ENCODE measurements around the gene MPZL3. TPM values are rescaled to one million over a fixed set of nuclear protein-coding genes. Genes with fewer than 3 reads are reported as not detected.
A peak's percentile ranks its signal among the peaks of the same experiment; 100 is the strongest.

MPZL3 gene
- total RNA-seq, 1 experiment from 2014 or later: 7.0 TPM

DNA sequence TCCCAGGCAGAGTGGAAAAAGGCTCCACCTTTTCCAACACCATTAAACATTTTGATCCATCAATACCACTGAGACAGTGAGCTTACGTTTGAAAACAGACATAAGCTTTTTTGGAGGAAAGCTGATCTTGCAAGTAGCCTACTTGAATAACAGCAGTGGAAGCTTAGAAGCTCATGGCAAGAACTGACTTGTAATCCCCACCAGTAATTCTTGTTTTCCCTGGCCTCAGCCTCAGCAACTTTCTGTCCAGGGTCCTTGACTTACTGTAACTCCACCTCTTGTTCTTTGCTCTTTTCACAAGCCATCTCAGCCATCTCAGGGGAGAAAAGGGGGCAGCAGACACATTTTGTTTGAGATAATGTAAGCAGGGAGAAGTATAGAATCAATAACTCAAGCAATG is 24.3 kb upstream of the MPZL3 start:
- Histone ChIP-seq H3K4me2 (ENCODE audit: low read depth, low read length, poor library complexity, severe bottlenecking) (no peak overlapping the region), H3K79me2 (ENCODE audit: low read length) (no peaks in the 10 kb centered on the region), H3K27me3 (ENCODE audit: low read length) (no peaks in the 10 kb centered on the region), H2AFZ (ENCODE audit: low read length) (no peak overlapping the region), H3K9me3 (ENCODE audit: low read length) (no peaks in the 10 kb centered on the region), H3K4me3 (ENCODE audit: low read length) (no peak overlapping the region), H3K9me2 (replicated peaks; ENCODE audit: insufficient read depth, low read length) (no peaks in the 10 kb centered on the region), H3K9ac (ENCODE audit: low read length) (no peak overlapping the region), H3K27ac (ENCODE audit: low read length) (no peak overlapping the region), H4K20me1 (ENCODE audit: insufficient read depth, low read depth, low read length) (no peaks in the 10 kb centered on the region), H3K4me1 (ENCODE audit: low read length) (no peaks in the 10 kb centered on the region), H3K36me3 (ENCODE audit: insufficient read depth, low read length) (no peaks in the 10 kb centered on the region)
- DNase-seq: no peak

DNA sequence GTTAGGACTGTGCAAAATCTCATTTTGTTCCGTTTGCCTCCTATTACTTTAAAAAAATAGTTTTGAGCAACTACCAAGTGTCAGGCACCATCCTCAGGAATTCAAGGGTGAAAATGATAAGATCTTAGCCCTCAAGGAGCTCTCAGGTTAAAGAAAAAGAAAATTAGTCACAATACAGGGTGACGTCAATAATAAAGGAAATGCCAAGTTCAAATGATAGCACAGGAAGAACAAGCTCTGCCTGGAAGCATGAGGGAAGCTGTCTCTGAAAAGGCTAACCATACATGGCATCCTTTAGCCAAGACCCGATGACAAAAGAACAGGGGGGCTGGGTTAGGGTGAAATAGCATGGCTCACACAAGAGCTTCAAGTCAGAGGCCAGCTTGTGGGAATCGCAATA is 23.0 kb upstream of the MPZL3 start:
- Histone ChIP-seq H2AFZ (ENCODE audit: low read length) (no peak overlapping the region), H3K4me2 (ENCODE audit: low read depth, low read length, poor library complexity, severe bottlenecking) (no peak overlapping the region), H3K9ac (ENCODE audit: low read length) (no peak overlapping the region), H3K36me3 (ENCODE audit: insufficient read depth, low read length) (no peaks in the 10 kb centered on the region), H3K4me1 (ENCODE audit: low read length) (no peaks in the 10 kb centered on the region), H4K20me1 (ENCODE audit: insufficient read depth, low read depth, low read length) (no peaks in the 10 kb centered on the region), H3K27ac (ENCODE audit: low read length) (no peak overlapping the region), H3K9me3 (ENCODE audit: low read length) (no peaks in the 10 kb centered on the region), H3K27me3 (ENCODE audit: low read length) (no peaks in the 10 kb centered on the region), H3K79me2 (ENCODE audit: low read length) (no peaks in the 10 kb centered on the region), H3K4me3 (ENCODE audit: low read length) (no peak overlapping the region), H3K9me2 (replicated peaks; ENCODE audit: insufficient read depth, low read length) (no peaks in the 10 kb centered on the region)
- no peak for DNase-seq

DNA sequence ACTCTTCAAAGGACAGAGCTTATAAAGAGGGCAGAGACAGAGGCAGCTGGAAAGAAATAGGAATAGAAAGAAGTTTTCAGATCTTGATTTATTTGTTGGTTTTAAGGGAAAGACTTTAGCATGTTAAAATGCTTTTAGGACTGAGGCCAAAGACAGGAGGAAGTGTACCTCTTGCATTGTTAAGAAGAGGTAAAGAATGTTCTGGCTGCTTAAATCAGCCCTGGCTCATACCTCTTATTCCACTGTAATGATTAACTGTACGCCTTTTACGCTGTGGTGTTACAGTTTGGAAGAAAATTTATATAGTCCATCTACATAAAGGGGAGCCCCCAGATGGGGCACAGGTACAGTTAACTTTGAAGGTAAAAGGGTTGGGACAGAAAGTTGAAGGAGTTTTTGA is 22.0 kb upstream of the MPZL3 start:
- no peak for DNase-seq
- Histone ChIP-seq H3K27ac (ENCODE audit: low read length) (no peak overlapping the region), H3K79me2 (ENCODE audit: low read length) (no peaks in the 10 kb centered on the region), H3K27me3 (ENCODE audit: low read length) (no peaks in the 10 kb centered on the region), H3K9ac (ENCODE audit: low read length) (no peak overlapping the region), H3K9me3 (ENCODE audit: low read length) (no peaks in the 10 kb centered on the region), H3K4me2 (ENCODE audit: low read depth, low read length, poor library complexity, severe bottlenecking) (no peak overlapping the region), H4K20me1 (ENCODE audit: insufficient read depth, low read depth, low read length) (no peaks in the 10 kb centered on the region), H3K9me2 (replicated peaks; ENCODE audit: insufficient read depth, low read length) (no peaks in the 10 kb centered on the region), H3K4me3 (ENCODE audit: low read length) (no peak overlapping the region), H2AFZ (ENCODE audit: low read length) (no peak overlapping the region), H3K36me3 (ENCODE audit: insufficient read depth, low read length) (no peaks in the 10 kb centered on the region), H3K4me1 (ENCODE audit: low read length) (no peaks in the 10 kb centered on the region)

DNA sequence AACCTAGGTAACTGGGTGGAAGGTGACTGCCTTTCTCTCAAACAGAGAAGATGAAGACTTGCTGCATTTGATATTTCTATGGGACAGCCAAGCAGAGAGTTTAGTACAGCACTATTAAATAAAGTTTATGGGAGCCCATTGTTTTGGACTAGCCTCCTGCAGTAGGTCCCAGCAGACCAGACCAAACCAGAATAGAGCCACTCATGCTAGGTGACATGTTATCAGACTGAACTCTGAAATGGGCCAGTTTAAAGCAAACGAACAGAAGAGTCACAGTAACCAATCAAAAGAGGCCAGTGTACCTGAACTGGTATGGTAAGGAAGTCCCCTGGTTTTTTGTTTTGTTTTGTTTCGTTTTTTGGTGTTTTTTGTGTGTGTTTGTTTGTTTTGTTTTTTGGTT is 19.8 kb upstream of the MPZL3 start:
- Histone ChIP-seq H3K27me3 (ENCODE audit: low read length) (no peaks in the 10 kb centered on the region), H4K20me1 (ENCODE audit: insufficient read depth, low read depth, low read length) (no peaks in the 10 kb centered on the region), H3K9me3 (ENCODE audit: low read length) (no peaks in the 10 kb centered on the region), H3K4me3 (ENCODE audit: low read length) (no peak overlapping the region), H3K27ac (ENCODE audit: low read length) (no peak overlapping the region), H3K9me2 (replicated peaks; ENCODE audit: insufficient read depth, low read length) (no peaks in the 10 kb centered on the region), H3K4me2 (ENCODE audit: low read depth, low read length, poor library complexity, severe bottlenecking) (no peak overlapping the region), H3K9ac (ENCODE audit: low read length) (no peak overlapping the region), H3K4me1 (ENCODE audit: low read length) (peaks cover 5% of the 10 kb centered on the region; the same call in 1 of the 2 replicates), H3K79me2 (ENCODE audit: low read length) (no peaks in the 10 kb centered on the region), H3K36me3 (ENCODE audit: insufficient read depth, low read length) (no peaks in the 10 kb centered on the region), H2AFZ (ENCODE audit: low read length) (no peak overlapping the region)
- no peak for DNase-seq

DNA sequence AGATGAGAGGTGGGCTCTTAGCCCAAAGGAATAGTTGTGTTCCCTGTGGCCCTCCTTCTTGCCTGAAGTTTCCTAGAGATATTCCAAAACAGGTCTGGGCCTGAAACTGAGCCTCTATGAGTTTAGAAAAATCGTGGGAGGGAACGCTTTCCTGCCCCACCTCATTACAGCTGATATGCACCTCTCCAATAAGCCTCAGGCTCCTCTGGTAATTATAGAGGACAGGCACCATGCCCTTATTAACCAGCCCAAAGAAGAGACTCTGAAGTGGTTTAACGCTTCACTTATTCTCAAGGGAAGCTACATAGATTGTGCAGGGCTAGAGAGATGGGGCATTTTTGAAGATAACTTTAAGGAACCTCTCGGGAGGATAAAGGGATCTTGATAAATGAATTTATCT is 15.3 kb upstream of the MPZL3 start:
- Histone ChIP-seq H3K4me2 (ENCODE audit: low read depth, low read length, poor library complexity, severe bottlenecking) (no peak overlapping the region), H3K4me1 (ENCODE audit: low read length) (peaks cover 14% of the 10 kb centered on the region), H4K20me1 (ENCODE audit: insufficient read depth, low read depth, low read length) (no peaks in the 10 kb centered on the region), H3K27ac (ENCODE audit: low read length) (no peak overlapping the region), H3K9me2 (replicated peaks; ENCODE audit: insufficient read depth, low read length) (no peaks in the 10 kb centered on the region), H3K9me3 (ENCODE audit: low read length) (no peaks in the 10 kb centered on the region), H3K36me3 (ENCODE audit: insufficient read depth, low read length) (no peaks in the 10 kb centered on the region), H3K4me3 (ENCODE audit: low read length) (no peak overlapping the region), H3K9ac (ENCODE audit: low read length) (no peak overlapping the region), H3K27me3 (ENCODE audit: low read length) (no peaks in the 10 kb centered on the region), H3K79me2 (ENCODE audit: low read length) (no peaks in the 10 kb centered on the region), H2AFZ (ENCODE audit: low read length) (no peak overlapping the region)
- DNase-seq: no peak

DNA sequence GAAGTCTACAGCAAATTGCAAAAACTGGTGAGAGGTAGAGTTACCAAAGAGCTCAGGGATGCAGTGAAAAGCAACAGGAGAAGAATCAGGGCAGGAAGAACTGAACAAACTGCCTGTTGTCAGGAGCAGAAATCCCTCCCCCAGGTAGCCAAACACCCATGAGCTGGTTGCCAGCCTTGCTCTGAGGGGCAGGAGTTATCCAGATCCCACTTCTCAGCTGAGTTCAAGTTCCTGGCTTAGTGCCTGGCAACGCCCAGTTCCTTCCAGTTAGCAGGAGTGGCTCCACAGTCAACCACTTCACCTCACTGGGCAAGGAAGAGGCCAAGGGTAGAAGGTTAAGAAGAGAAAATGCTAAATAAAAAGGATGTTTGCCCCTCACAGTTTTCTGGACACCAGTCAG is 13.8 kb upstream of the MPZL3 start:
- H3K9me2 ChIP-seq (replicated peaks; ENCODE audit: insufficient read depth, low read length): no peaks in the 10 kb centered on the region
- no peak overlapping the region for H3K27ac ChIP-seq (ENCODE audit: low read length)
- no peaks in the 10 kb centered on the region for H3K27me3 ChIP-seq (ENCODE audit: low read length)
- H3K79me2 ChIP-seq (ENCODE audit: low read length): no peaks in the 10 kb centered on the region
- H3K4me2 ChIP-seq (ENCODE audit: low read depth, low read length, poor library complexity, severe bottlenecking): no peak overlapping the region
- H3K36me3 ChIP-seq (ENCODE audit: insufficient read depth, low read length): no peaks in the 10 kb centered on the region
- H2AFZ ChIP-seq (ENCODE audit: low read length): no peak overlapping the region; the same call in 1 of the 2 replicates
- H3K9me3 ChIP-seq (ENCODE audit: low read length): no peaks in the 10 kb centered on the region
- no peak overlapping the region for H3K9ac ChIP-seq (ENCODE audit: low read length)
- H4K20me1 ChIP-seq (ENCODE audit: insufficient read depth, low read depth, low read length): no peaks in the 10 kb centered on the region
- no peak overlapping the region for H3K4me3 ChIP-seq (ENCODE audit: low read length)
- DNase-seq: no peak
- H3K4me1 ChIP-seq (ENCODE audit: low read length): peaks cover 14% of the 10 kb centered on the region

DNA sequence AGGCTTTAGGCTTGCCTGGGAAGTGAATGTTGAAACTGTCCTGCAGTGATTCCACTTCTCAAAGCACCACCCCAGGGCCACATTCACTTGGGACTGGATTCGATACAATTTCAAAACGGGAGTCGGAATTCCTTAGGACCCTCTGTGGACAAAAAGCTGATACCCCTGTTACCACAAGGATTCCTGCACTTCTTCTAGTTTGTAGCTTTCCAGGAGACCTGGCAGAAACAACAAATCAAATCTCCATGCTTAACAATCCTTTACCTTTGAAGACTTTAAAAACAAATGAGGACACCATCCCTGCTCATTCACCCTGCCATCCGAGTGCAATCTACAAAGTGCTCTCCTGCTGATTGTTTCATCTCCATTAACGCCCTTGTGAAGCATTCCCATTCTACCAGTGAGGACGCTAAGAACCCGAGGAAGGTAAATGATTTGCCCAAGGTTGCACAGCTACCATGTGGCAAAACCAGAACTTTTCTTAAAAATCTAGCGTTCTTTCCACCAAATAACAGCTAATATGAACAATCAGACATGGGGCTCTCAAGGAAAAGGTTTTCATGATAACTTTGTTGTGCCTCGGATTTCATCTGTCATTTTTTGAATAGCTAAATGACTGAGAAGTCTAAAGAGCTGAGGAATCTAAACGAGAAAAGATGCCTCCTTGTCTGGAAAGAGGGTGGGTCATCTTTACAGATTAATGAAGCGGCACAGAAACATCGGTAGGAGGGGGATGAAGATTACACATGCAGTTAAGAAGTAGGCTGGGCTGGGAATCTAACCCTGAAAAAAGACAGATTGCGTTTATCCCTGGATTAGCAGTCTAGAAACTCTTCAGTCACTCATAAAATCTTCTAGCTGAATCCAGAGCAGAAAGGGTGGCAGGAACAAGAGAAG is 12.7 kb upstream of the MPZL3 start:
- Histone ChIP-seq H3K4me3 (ENCODE audit: low read length) (no peak overlapping the region), H3K4me1 (ENCODE audit: low read length) (peaks cover 14% of the 10 kb centered on the region), H3K36me3 (ENCODE audit: insufficient read depth, low read length) (no peaks in the 10 kb centered on the region), H3K79me2 (ENCODE audit: low read length) (no peaks in the 10 kb centered on the region), H3K4me2 (ENCODE audit: low read depth, low read length, poor library complexity, severe bottlenecking) (no peak overlapping the region), H3K27me3 (ENCODE audit: low read length) (no peaks in the 10 kb centered on the region), H3K27ac (ENCODE audit: low read length) (no peak overlapping the region), H3K9me3 (ENCODE audit: low read length) (no peaks in the 10 kb centered on the region), H3K9ac (ENCODE audit: low read length) (no peak overlapping the region), H4K20me1 (ENCODE audit: insufficient read depth, low read depth, low read length) (no peaks in the 10 kb centered on the region), H2AFZ (ENCODE audit: low read length) (no peak overlapping the region), H3K9me2 (replicated peaks; ENCODE audit: insufficient read depth, low read length) (no peaks in the 10 kb centered on the region)
- no peak for DNase-seq

DNA sequence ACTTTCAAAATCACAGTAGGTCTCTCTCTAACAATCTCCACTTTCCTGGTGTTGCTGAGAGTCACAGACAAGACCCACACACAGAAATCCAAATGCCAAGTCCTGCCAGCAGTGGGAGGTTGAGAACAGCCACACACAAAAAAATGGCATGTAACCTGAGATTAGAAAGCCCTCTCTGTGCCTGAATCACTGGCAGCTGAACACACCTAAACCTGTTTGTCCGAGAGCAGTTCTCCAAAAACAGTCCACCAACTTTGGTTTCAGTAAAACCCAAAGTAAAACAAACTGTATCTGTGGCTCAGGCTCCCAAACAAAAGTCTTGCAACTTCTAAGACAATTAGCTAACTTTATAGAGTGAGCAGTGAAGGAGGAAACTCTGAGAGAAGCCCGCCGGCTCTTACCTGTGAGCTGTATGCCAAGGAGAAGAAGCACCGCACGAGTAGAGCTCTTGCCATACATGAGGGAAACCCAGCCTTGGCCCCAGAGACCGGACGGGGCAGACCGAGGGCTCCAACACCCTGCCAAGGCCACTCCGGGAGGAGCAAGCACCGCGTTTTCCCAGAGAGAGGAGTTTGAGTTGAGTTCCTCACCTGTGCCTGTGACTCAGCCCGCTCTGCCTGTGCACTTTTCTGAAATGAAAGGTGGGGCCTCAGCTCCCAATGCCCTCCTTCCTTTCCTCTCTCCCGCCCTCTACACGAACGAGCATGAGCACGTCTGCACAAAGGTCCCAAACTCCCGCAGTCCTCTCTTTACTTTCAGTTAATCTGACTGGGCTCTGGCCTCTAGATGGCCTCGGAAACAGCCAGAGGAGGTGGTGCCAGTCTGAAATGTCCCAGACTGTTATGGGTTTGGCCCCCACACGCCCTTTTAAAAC is 11.8 kb upstream of the MPZL3 start, which contains the start of gene MPZL2:
Gene MPZL2 (minus strand): TSS at position 603 of the 874 bp plus-strand sequence. CDS start 144 bp downstream, at position 459.
- H3K27me3 ChIP-seq (ENCODE audit: low read length): no peaks in the 10 kb centered on the region
- no peak within 1 kb of the TSS for H3K9ac ChIP-seq (ENCODE audit: low read length)

More for the DNA sequence above, 11.8 kb upstream of the MPZL3 start, which contains the start of gene MPZL2:
- Histone ChIP-seq H3K27ac (ENCODE audit: low read length) (no peak within 1 kb of the TSS), H3K9me3 (ENCODE audit: low read length) (no peaks in the 10 kb centered on the region), H3K4me2 (ENCODE audit: low read depth, low read length, poor library complexity, severe bottlenecking) (peak within 1 kb of the TSS; percentile 35), H3K36me3 (ENCODE audit: insufficient read depth, low read length) (no peaks in the 10 kb centered on the region), H2AFZ (ENCODE audit: low read length) (peak within 1 kb of the TSS; percentile 43; the same call in 1 of the 2 replicates), H3K4me3 (ENCODE audit: low read length) (no peak within 1 kb of the TSS), H4K20me1 (ENCODE audit: insufficient read depth, low read depth, low read length) (no peaks in the 10 kb centered on the region), H3K9me2 (replicated peaks; ENCODE audit: insufficient read depth, low read length) (no peaks in the 10 kb centered on the region), H3K4me1 (ENCODE audit: low read length) (peaks cover 14% of the 10 kb centered on the region), H3K79me2 (ENCODE audit: low read length) (no peaks in the 10 kb centered on the region)
- no peak for DNase-seq

Measured in Karpas-422 (cell line).